Measurements from ENCODE around the gene PURA. TPM values are rescaled to one million over a fixed set of nuclear protein-coding genes. Genes with fewer than 3 reads are reported as not detected.

PURA gene
- total and polyA plus RNA-seq, 2 of the 4 experiments (the other 2 are of a cell fraction): 3.8 to 5.6 TPM

DNA sequence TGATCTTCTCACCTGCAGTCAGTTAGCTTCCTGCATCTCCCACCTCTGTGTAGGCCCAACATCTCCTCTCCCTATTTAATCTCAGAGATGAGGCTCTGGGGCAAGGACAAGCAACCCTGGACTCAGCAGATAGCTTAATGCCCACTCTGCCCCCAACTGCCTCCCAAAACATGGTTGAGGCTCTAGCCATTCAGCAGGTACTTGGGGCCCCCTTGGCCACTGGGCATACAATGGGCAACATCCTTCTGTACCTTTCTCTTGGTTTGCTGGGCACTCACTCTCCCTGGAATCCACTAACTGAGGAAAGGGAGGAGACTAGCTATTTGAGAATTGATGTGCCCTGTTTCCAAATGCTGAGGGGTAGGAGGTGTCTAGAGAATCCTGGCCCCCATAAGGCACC, 21.2 kb downstream of the PURA start:
- no peak overlapping the region for H3K14ac ChIP-seq (replicated peaks; ENCODE audit: low read depth, low read length)
- H3K4me3 ChIP-seq (ENCODE audit: insufficient read depth, low read depth, low read length): no peak overlapping the region
- no peak overlapping the region for H2AFZ ChIP-seq (replicated peaks; ENCODE audit: low read length, poor library complexity)
- no peak overlapping the region for H3K9ac ChIP-seq (ENCODE audit: low read depth, low read length)
- H3K23ac ChIP-seq (ENCODE audit: low read depth, low read length): no peak overlapping the region
- H3K36me3 ChIP-seq (ENCODE audit: control insufficient read depth, insufficient read depth, low read length): no peaks in the 10 kb centered on the region
- H3K4me2 ChIP-seq (ENCODE audit: low read depth, low read length): no peak overlapping the region
- H3K4ac ChIP-seq (ENCODE audit: low read depth, low read length): no peak overlapping the region
- no peak overlapping the region for H2BK20ac ChIP-seq (ENCODE audit: low read depth, low read length)
- CTCF ChIA-PET: interaction anchor here (0.6 kb wide), 1 partner anchor 142 kb away, joined by 6 read pairs; no protein-coding TSS in a partner anchor
- H3K27me3 ChIP-seq (ENCODE audit: control insufficient read depth, insufficient read depth, low read length): no peaks in the 10 kb centered on the region
- in situ Hi-C loops (cut with MboI; ENCODE audit: low sequenced_read_pairs) (no loop called here), intact Hi-C loops (cut with micrococcal nuclease) (no loop called here), dilution Hi-C loops (cut with HindIII; ENCODE audit: low sequenced_read_pairs, unreplicated experiment) (no loop called here)
- H3K56ac ChIP-seq (ENCODE audit: extremely low read depth, insufficient read depth, low read length): no peak overlapping the region
- ATAC-seq (ENCODE audit: low read depth) (no peak), DNase-seq (no peak)
- no peak overlapping the region for H2AK9ac ChIP-seq (replicated peaks; ENCODE audit: low read depth, low read length, poor library complexity)
- peaks cover 28% of the 10 kb centered on the region for H4K20me1 ChIP-seq (ENCODE audit: insufficient read depth, low read length)
- POLR2A ChIA-PET (ENCODE audit: unreplicated experiment): no interaction called here
- no peak overlapping the region for H3K18ac ChIP-seq (ENCODE audit: low read depth, low read length)
- no peaks in the 10 kb centered on the region for H3K9me3 ChIP-seq (ENCODE audit: control insufficient read depth, insufficient read depth, low read length)
- no TSS peak for BruUV-seq (replicated peaks)
- H2BK5ac ChIP-seq (ENCODE audit: low read depth, low read length, poor library complexity, severe bottlenecking): no peak overlapping the region
- no peak overlapping the region for H4K5ac ChIP-seq (ENCODE audit: low read depth, low read length)
- H3K79me1 ChIP-seq (ENCODE audit: low read depth in 1 of 2, low read length in 2 of 2): peaks cover 38 to 70% of the 10 kb centered on the region in 2 experiments
- no peak overlapping the region for H3K27ac ChIP-seq (ENCODE audit: insufficient read depth, low read length)
- peaks cover 13% of the 10 kb centered on the region for H3K4me1 ChIP-seq (ENCODE audit: control insufficient read depth, insufficient read depth, low read length)
- no peak for TF ChIP-seq RFX5 (IDR thresholded peaks at IDR 0.05; ENCODE audit: low read depth, low read length)
- TF ChIP-seq RCOR1 (IDR thresholded peaks at IDR 0.05; ENCODE audit: insufficient replicate concordance, low read length): no peak
- no peak for TF ChIP-seq RAD21 (IDR thresholded peaks at IDR 0.05; ENCODE audit: low read length)
- TF ChIP-seq MAZ (IDR thresholded peaks at IDR 0.05; ENCODE audit: borderline replicate concordance, low read depth, low read length): no peak
- TF ChIP-seq, protein P1, sequence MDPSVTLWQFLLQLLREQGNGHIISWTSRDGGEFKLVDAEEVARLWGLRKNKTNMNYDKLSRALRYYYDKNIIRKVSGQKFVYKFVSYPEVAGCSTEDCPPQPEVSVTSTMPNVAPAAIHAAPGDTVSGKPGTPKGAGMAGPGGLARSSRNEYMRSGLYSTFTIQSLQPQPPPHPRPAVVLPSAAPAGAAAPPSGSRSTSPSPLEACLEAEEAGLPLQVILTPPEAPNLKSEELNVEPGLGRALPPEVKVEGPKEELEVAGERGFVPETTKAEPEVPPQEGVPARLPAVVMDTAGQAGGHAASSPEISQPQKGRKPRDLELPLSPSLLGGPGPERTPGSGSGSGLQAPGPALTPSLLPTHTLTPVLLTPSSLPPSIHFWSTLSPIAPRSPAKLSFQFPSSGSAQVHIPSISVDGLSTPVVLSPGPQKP (IDR thresholded peaks at IDR 0.05; ENCODE audit: borderline replicate concordance, low read depth, low read length): no peak
- TF ChIP-seq CEBPB (IDR thresholded peaks at IDR 0.05; ENCODE audit: low read depth, low read length): no peak
- TF ChIP-seq MAFK (IDR thresholded peaks at IDR 0.05; ENCODE audit: low read depth, low read length): no peak
- TF ChIP-seq BHLHE40 (IDR thresholded peaks at IDR 0.05; ENCODE audit: low read depth, low read length): no peak
- TF ChIP-seq SMC3 (IDR thresholded peaks at IDR 0.05; ENCODE audit: low read depth, low read length): no peak
- no peak for TF ChIP-seq FOS (IDR thresholded peaks at IDR 0.05; ENCODE audit: low read depth, low read length)
- TF ChIP-seq, protein P2, sequence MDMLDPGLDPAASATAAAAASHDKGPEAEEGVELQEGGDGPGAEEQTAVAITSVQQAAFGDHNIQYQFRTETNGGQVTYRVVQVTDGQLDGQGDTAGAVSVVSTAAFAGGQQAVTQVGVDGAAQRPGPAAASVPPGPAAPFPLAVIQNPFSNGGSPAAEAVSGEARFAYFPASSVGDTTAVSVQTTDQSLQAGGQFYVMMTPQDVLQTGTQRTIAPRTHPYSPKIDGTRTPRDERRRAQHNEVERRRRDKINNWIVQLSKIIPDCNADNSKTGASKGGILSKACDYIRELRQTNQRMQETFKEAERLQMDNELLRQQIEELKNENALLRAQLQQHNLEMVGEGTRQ (IDR thresholded peaks at IDR 0.05; ENCODE audit: low read depth, low read length): no peak
- no peak for TF ChIP-seq CHD1 (IDR thresholded peaks at IDR 0.05; ENCODE audit: low read depth, low read length)
- TF ChIP-seq CTCF (conservative IDR thresholded peaks at IDR 0.05; ENCODE audit: low read depth, low read length): no peak
- no peak for TF ChIP-seq POLR2A (IDR thresholded peaks at IDR 0.05; ENCODE audit: low read depth, low read length)
- no peak for TF ChIP-seq MXI1 (IDR thresholded peaks at IDR 0.05; ENCODE audit: borderline replicate concordance, low read depth, low read length)
- no peak overlapping the region for H2BK120ac ChIP-seq (ENCODE audit: low read depth, low read length)
- no peak overlapping the region for H4K8ac ChIP-seq (ENCODE audit: low read depth in 2 of 2, low read length in 2 of 2)
- H3K9me1 ChIP-seq (ENCODE audit: insufficient read depth, low read length): peaks cover 25% of the 10 kb centered on the region
- H2AK5ac ChIP-seq (ENCODE audit: low read depth, low read length): no peak overlapping the region
- no peak overlapping the region for H2BK15ac ChIP-seq (ENCODE audit: low read depth, low read length)
- H4K91ac ChIP-seq (ENCODE audit: insufficient read depth, low read depth, low read length): no peak overlapping the region
